Trophoblast cell (in vitro differentiated cells and primary cell): ENCODE results near the gene HS3ST5.

Source experiments
- DNase-seq, 2 donors: peaks; one replicate each; pipeline ENCODE4 v3.0.0-alpha.2; 2016
- H2AFZ ChIP-seq: 2 replicates; pipeline ENCODE4 v1.6.1; 2013; ENCODE audit warnings: low read length, moderate library complexity, mild to moderate bottlenecking; ENCODE audit not compliant: insufficient read depth, poor library complexity
- H2AK5ac ChIP-seq: 2 replicates; pipeline ENCODE4 v1.6.1; 2013; ENCODE audit warnings: mild to moderate bottlenecking, low read length
- H2BK120ac ChIP-seq: 2 replicates; pipeline ENCODE4 v1.6.1; 2013; ENCODE audit warnings: low read length, mild to moderate bottlenecking, moderate library complexity; ENCODE audit not compliant: insufficient read depth, poor library complexity
- H2BK12ac ChIP-seq: 2 replicates; pipeline ENCODE4 v1.6.1; 2013; ENCODE audit warnings: mild to moderate bottlenecking, low read length, moderate library complexity
- H2BK5ac ChIP-seq: 2 replicates; pipeline ENCODE4 v1.6.1; 2013; ENCODE audit warnings: low read length, low read depth, moderate library complexity, mild to moderate bottlenecking; ENCODE audit not compliant: poor library complexity
- H3K14ac ChIP-seq: 2 replicates; pipeline ENCODE4 v1.6.1; 2013; ENCODE audit warnings: mild to moderate bottlenecking, low read length
- H3K18ac ChIP-seq: 2 replicates; pipeline ENCODE4 v1.6.1; 2013; ENCODE audit warnings: mild to moderate bottlenecking, low read length
- H3K23ac ChIP-seq: 2 replicates; pipeline ENCODE4 v1.6.1; 2013; ENCODE audit warnings: low read length
- H3K27ac ChIP-seq: 2 replicates; pipeline ENCODE4 v1.5.1; 2013; ENCODE audit warnings: low read depth, mild to moderate bottlenecking, inconsistent platforms, low read length, moderate library complexity
- H3K27me3 ChIP-seq: 2 replicates; pipeline ENCODE4 v1.6.1; 2013; ENCODE audit warnings: inconsistent platforms, mild to moderate bottlenecking, low read length, moderate library complexity; ENCODE audit not compliant: insufficient read depth
- H3K36me3 ChIP-seq, 2 experiments: 1 replicate in 1 of 2; 2 replicates in 1 of 2; pipeline ENCODE4 v1.6.1; 2013; ENCODE audit warnings: low read length in 2 of 2, mild to moderate bottlenecking in 2 of 2, moderate library complexity in 1 of 2; ENCODE audit not compliant: insufficient read depth in 2 of 2, control insufficient read depth in 1 of 2
- H3K4ac ChIP-seq: 2 replicates; pipeline ENCODE4 v1.6.1; 2013; ENCODE audit warnings: low read depth, mild to moderate bottlenecking, low read length, moderate library complexity
- H3K4me1 ChIP-seq, 2 experiments: 1 replicate in 1 of 2; 2 replicates in 1 of 2; pipeline ENCODE4 v1.6.1; 2013; ENCODE audit warnings: low read length in 2 of 2, mild to moderate bottlenecking in 2 of 2, moderate library complexity in 1 of 2; ENCODE audit not compliant: insufficient read depth in 2 of 2, control insufficient read depth in 1 of 2
- H3K4me2 ChIP-seq: 2 replicates; pipeline ENCODE4 v1.6.1; 2013; ENCODE audit warnings: inconsistent platforms, mild to moderate bottlenecking, low read length, moderate library complexity
- H3K4me3 ChIP-seq: 2 replicates; pipeline ENCODE4 v1.5.1; 2013; ENCODE audit warnings: mild to moderate bottlenecking, low read depth, low read length, inconsistent platforms
- H3K79me1 ChIP-seq: one replicate; pipeline ENCODE4 v1.6.1; 2013; ENCODE audit warnings: low read length
- H3K79me2 ChIP-seq: 2 replicates; pipeline ENCODE4 v1.6.1; 2013; ENCODE audit warnings: low read length, mild to moderate bottlenecking; ENCODE audit not compliant: control insufficient read depth, insufficient read depth, poor library complexity
- H3K9ac ChIP-seq: 2 replicates; pipeline ENCODE4 v1.6.1; 2013; ENCODE audit warnings: mild to moderate bottlenecking, low read length
- H3K9me3 ChIP-seq: 2 replicates; pipeline ENCODE4 v1.6.1; 2013; ENCODE audit warnings: low read depth, mild to moderate bottlenecking, control low read depth, inconsistent platforms, low read length; ENCODE audit not compliant: insufficient read depth
- H4K12ac ChIP-seq: 2 replicates; pipeline ENCODE4 v1.6.1; 2013; ENCODE audit warnings: low read depth, mild to moderate bottlenecking, low read length, moderate library complexity
- H4K8ac ChIP-seq: 2 replicates; pipeline ENCODE4 v1.6.1; 2013; ENCODE audit warnings: low read depth, mild to moderate bottlenecking, low read length, moderate library complexity
- H4K91ac ChIP-seq: one replicate; pipeline ENCODE4 v1.6.1; 2013; ENCODE audit warnings: low read depth, mild to moderate bottlenecking, low read length, moderate library complexity
- WGBS: extraction: QIAGEN DNeasy Blood & Tissue Kit; methylation state at CpG from one replicate; pipeline ENCODE4 v1.1.7; 2013; ENCODE audit warnings: missing lambda C conversion rate; ENCODE audit not compliant: insufficient read length, insufficient coverage; ENCODE audit errors: extremely low coverage; 5-methylcytosine and 5-hydroxymethylcytosine counted together

Gene HS3ST5

DNA sequence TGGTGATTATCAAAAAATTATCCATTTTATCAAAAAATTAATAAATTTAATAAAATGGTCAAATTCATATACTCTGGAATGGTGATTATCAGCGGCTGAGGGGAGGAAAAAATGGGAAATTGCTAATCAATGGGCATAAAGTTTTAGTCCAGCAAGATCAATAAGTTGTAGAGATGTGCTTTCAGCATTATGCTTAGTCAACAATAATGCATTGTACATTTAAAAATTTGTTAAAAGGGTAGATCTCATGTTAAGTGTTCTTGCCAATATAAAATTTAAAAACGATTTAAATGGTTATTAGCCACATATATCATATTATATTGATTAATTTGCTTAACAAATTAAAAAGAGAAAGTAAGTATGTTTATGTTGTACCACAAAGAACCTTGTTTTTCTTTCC, 56.6 kb downstream of the HS3ST5 start:
- Histone ChIP-seq H3K9ac (no peak overlapping the region), H3K4ac (no peak overlapping the region)

DNA sequence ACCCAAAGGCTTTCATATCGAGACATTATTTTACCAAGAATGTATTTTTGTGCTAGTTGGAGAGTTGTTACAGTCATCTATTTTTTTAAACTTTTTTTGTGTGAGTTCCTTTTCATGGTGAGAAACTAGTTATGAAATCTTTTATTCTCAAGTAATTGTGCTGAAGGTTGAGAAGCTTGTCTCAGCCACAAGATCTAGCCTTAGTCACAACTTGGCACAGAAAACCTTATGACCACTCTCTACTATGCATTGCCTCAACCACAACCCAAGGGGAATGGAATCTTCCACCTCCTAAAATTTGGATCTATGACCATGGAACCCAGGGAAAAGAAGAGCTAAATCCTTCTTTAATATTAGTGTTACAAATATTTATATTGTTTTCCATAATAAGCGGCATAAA, 58.5 kb downstream of the HS3ST5 start:
- H2AFZ ChIP-seq, result no peak overlapping the region
- H3K23ac ChIP-seq, result no peak overlapping the region
- no peak overlapping the region for H3K4me2 ChIP-seq
- H3K14ac ChIP-seq, result no peak overlapping the region
- H3K4ac ChIP-seq, result no peak overlapping the region
- no peak overlapping the region for H3K18ac ChIP-seq
- no CpG with 5 or more reads among the region's 2 CpGs for WGBS
- H4K91ac ChIP-seq, result no peak overlapping the region
- no peaks in the 10 kb centered on the region for H3K27me3 ChIP-seq
- H4K8ac ChIP-seq, result no peak overlapping the region
- H2BK5ac ChIP-seq, result no peak overlapping the region
- DNase-seq, result no peak
- no peak overlapping the region for H4K12ac ChIP-seq
- H3K4me1 ChIP-seq, result no peaks in the 10 kb centered on the region
- H3K36me3 ChIP-seq, result no peaks in the 10 kb centered on the region
- no peak overlapping the region for H2BK12ac ChIP-seq
- no peak overlapping the region for H2BK120ac ChIP-seq
- no peaks in the 10 kb centered on the region for H3K79me2 ChIP-seq
- H3K4me3 ChIP-seq, result no peak overlapping the region
- no peak overlapping the region for H2AK5ac ChIP-seq
- no peaks in the 10 kb centered on the region for H3K79me1 ChIP-seq
- H3K27ac ChIP-seq, result no peak overlapping the region
- no peak overlapping the region for H3K9ac ChIP-seq
- no peaks in the 10 kb centered on the region for H3K9me3 ChIP-seq

More for the DNA sequence above, 56.6 kb downstream of the HS3ST5 start:
- H3K4me2 ChIP-seq, result no peak overlapping the region
- WGBS, result no CpG with 5 or more reads among the region's 2 CpGs
- no peak overlapping the region for H4K91ac ChIP-seq
- no peak overlapping the region for H2BK5ac ChIP-seq
- H4K12ac ChIP-seq, result no peak overlapping the region
- H3K79me2 ChIP-seq, result no peaks in the 10 kb centered on the region
- H3K27me3 ChIP-seq, result no peaks in the 10 kb centered on the region
- H3K14ac ChIP-seq, result no peak overlapping the region
- no peak overlapping the region for H4K8ac ChIP-seq
- DNase-seq, result no peak
- no peak overlapping the region for H3K4me3 ChIP-seq
- no peak overlapping the region for H2AFZ ChIP-seq
- no peak overlapping the region for H3K27ac ChIP-seq
- no peaks in the 10 kb centered on the region for H3K79me1 ChIP-seq
- H3K36me3 ChIP-seq, result no peaks in the 10 kb centered on the region
- no peak overlapping the region for H2AK5ac ChIP-seq
- no peak overlapping the region for H3K18ac ChIP-seq
- no peak overlapping the region for H2BK12ac ChIP-seq
- no peak overlapping the region for H3K23ac ChIP-seq
- H2BK120ac ChIP-seq, result no peak overlapping the region
- no peaks in the 10 kb centered on the region for H3K4me1 ChIP-seq
- H3K9me3 ChIP-seq, result no peaks in the 10 kb centered on the region

DNA sequence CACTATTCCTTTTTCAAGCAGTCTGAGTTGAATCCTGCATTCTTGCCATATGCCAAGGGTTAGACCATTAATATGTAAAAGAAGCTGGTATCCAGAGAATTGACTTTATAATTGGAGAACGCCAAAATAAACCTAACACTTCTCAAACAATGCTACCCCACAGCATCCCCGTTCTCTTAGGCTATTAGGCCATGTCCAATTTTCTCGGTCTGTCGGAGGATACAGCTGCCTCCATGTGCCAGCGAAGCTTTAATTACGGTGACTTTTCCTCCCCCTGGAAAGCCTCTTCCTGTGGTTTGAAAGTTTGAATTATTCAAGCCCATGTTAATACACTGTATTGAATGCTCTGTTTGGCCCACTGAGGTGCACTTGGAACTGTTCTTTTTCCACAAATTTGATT, 60.5 kb downstream of the HS3ST5 start:
- Histone ChIP-seq H3K9me3 (no peaks in the 10 kb centered on the region), H3K79me2 (no peaks in the 10 kb centered on the region), H3K36me3 (no peaks in the 10 kb centered on the region), H2AK5ac (no peak overlapping the region), H3K9ac (no peak overlapping the region), H4K8ac (no peak overlapping the region), H4K12ac (no peak overlapping the region), H2AFZ (no peak overlapping the region), H4K91ac (no peak overlapping the region), H3K18ac (no peak overlapping the region), H3K27me3 (no peaks in the 10 kb centered on the region), H3K23ac (no peak overlapping the region), H3K4me1 (no peaks in the 10 kb centered on the region), H2BK120ac (no peak overlapping the region), H3K4me3 (no peak overlapping the region), H3K79me1 (no peaks in the 10 kb centered on the region), H3K14ac (no peak overlapping the region), H2BK5ac (no peak overlapping the region), H2BK12ac (no peak overlapping the region), H3K4ac (no peak overlapping the region), H3K27ac (no peak overlapping the region), H3K4me2 (peak overlapping the region; percentile 30)
- DNase-seq, result no peak
- no CpG with 5 or more reads among the region's 6 CpGs for WGBS

DNA sequence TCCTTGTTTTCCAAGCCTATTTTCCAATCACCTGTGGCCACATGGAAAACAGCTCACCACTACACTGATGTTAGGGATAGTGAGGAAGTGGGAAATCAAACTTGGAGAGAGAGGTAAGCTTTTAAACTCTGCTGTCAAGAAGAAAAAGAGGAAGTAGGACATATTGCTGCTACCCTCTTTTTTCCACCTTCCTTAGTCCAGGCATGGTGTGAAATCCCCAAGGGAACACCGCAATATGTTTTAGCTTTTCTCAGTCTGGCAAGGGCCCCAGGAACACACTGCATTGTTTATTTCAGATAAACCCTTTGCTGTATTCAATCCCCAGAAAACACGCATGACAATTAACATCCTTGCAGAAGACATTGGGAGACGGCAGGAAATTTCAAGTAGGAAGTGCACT, 61.3 kb downstream of the HS3ST5 start:
- Histone ChIP-seq H3K14ac (no peak overlapping the region), H3K27ac (no peak overlapping the region), H3K27me3 (no peaks in the 10 kb centered on the region), H4K91ac (no peak overlapping the region), H4K8ac (no peak overlapping the region), H3K4me1 (no peaks in the 10 kb centered on the region), H3K18ac (no peak overlapping the region), H2BK5ac (no peak overlapping the region), H3K36me3 (no peaks in the 10 kb centered on the region), H4K12ac (no peak overlapping the region), H3K9ac (no peak overlapping the region), H2BK12ac (no peak overlapping the region), H3K9me3 (no peaks in the 10 kb centered on the region), H2AFZ (no peak overlapping the region), H3K79me2 (no peaks in the 10 kb centered on the region), H3K4me3 (no peak overlapping the region), H3K4me2 (no peak overlapping the region), H2BK120ac (no peak overlapping the region), H2AK5ac (no peak overlapping the region), H3K79me1 (no peaks in the 10 kb centered on the region), H3K4ac (no peak overlapping the region), H3K23ac (no peak overlapping the region)
- DNase-seq, result no peak
- no CpG with 5 or more reads among the region's 3 CpGs for WGBS
